ENCODE results near the gene TTF2. TPM values are rescaled to one million over a fixed set of nuclear protein-coding genes. Genes with fewer than 3 reads are reported as not detected.
"Not testable (repeated sequence)": the region's sequence is repeated elsewhere in the genome, so short reads cannot be mapped to it uniquely, and the experiment has no call there.

The TTF2 gene
- total RNA-seq, 1 donor from 2014 or later: 11.1 TPM

DNA sequence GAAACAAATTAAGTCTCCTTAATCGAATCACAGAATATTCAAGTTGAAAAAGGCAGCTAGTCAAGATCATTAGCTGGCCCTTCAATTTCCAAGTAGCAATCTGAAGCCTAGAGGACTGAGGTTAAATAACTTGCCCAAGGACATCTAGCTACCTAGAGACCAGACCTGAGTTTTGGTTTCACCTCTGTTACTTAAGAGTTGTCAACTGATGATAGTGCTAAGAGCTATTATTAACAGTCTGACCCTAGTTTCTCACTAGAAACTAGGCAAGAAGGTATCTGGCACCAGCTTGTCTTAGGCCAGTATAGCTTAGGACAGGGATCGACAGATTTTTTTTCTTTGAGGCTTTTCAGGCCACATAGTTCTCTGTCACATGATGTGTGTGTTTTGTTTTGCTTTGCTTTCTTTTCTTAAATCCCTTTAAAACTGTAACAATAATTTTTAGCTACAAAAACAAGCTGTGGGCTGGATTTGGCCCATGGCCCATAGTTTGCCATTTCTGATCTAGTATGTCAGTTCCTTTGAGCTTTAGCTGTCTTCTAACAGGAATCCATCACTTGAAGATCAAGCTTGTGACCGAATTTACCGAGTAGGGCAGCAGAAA, 38.3 kb downstream of the TTF2 start:
- Mint-ChIP-seq H3K9me3 (ENCODE audit: unreplicated experiment) (no peaks in the 10 kb centered on the region), H3K4me1 (ENCODE audit: unreplicated experiment) (no peaks in the 10 kb centered on the region)

DNA sequence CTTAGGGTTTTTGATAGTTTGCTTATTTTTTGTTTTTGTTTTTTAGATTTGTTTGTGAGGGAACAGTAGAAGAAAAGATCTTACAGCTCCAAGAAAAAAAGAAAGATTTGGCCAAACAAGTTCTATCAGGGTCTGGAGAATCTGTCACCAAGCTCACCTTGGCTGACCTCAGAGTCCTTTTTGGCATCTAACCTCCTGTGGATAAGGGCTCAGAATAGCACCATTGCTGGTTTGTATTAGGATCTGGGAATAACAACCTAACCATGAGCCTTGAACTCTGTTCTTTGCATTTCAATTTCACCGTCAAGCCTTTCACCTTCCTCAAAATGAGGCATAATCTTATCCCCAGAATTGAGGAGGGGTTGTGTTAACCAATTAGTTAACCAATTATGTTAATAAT, 41.2 kb downstream of the TTF2 start:
- H3K27me3 Mint-ChIP-seq (ENCODE audit: unreplicated experiment): no peaks in the 10 kb centered on the region
- no peaks in the 10 kb centered on the region for H3K4me1 Mint-ChIP-seq (ENCODE audit: unreplicated experiment)
- no peak for DNase-seq (ENCODE audit: low spot score)
- TF ChIP-seq, protein P1, sequence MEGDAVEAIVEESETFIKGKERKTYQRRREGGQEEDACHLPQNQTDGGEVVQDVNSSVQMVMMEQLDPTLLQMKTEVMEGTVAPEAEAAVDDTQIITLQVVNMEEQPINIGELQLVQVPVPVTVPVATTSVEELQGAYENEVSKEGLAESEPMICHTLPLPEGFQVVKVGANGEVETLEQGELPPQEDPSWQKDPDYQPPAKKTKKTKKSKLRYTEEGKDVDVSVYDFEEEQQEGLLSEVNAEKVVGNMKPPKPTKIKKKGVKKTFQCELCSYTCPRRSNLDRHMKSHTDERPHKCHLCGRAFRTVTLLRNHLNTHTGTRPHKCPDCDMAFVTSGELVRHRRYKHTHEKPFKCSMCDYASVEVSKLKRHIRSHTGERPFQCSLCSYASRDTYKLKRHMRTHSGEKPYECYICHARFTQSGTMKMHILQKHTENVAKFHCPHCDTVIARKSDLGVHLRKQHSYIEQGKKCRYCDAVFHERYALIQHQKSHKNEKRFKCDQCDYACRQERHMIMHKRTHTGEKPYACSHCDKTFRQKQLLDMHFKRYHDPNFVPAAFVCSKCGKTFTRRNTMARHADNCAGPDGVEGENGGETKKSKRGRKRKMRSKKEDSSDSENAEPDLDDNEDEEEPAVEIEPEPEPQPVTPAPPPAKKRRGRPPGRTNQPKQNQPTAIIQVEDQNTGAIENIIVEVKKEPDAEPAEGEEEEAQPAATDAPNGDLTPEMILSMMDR (IDR thresholded peaks at IDR 0.05; ENCODE audit: unreplicated experiment): no peak
- no peak overlapping the region for H3K27ac Mint-ChIP-seq (ENCODE audit: unreplicated experiment)
- H3K9me3 Mint-ChIP-seq (ENCODE audit: unreplicated experiment): no peaks in the 10 kb centered on the region
- H3K36me3 Mint-ChIP-seq (ENCODE audit: low read depth, unreplicated experiment): no peaks in the 10 kb centered on the region
- no peak overlapping the region for H3K4me3 Mint-ChIP-seq (ENCODE audit: unreplicated experiment)

More for the DNA sequence above, 38.3 kb downstream of the TTF2 start:
- no peak overlapping the region for H3K4me3 Mint-ChIP-seq (ENCODE audit: unreplicated experiment)
- H3K36me3 Mint-ChIP-seq (ENCODE audit: low read depth, unreplicated experiment): no peaks in the 10 kb centered on the region
- H3K27me3 Mint-ChIP-seq (ENCODE audit: unreplicated experiment): no peaks in the 10 kb centered on the region
- TF ChIP-seq, protein P1 (IDR thresholded peaks at IDR 0.05; ENCODE audit: unreplicated experiment): no peak
- DNase-seq (ENCODE audit: low spot score): no peak
- H3K27ac Mint-ChIP-seq (ENCODE audit: unreplicated experiment): no peak overlapping the region

DNA sequence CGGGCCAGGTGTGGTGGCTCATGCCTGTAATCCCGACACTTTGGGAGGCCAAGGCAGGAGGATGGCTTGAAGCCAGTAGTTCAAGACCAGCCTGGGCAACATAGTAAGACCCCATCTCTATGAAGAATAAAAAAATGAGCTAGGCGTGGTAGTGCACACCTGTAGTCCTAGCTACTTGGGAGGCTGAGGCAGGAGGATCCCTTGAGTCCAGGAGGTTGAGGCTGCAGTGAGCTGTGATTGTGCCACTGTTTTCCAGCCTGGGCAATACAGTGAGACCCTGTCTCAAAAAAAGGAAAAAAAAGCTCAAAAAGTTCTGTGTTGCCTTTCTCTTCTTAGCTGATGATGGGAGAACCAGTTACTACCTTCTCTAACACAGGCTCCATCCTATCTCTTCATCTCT, 41.7 kb downstream of the TTF2 start:
- H3K36me3 Mint-ChIP-seq (ENCODE audit: low read depth, unreplicated experiment); H3K27me3 Mint-ChIP-seq (ENCODE audit: unreplicated experiment); DNase-seq (ENCODE audit: low spot score); H3K9me3 Mint-ChIP-seq (ENCODE audit: unreplicated experiment); H3K27ac Mint-ChIP-seq (ENCODE audit: unreplicated experiment); H3K4me3 Mint-ChIP-seq (ENCODE audit: unreplicated experiment); H3K4me1 Mint-ChIP-seq (ENCODE audit: unreplicated experiment): not testable (repeated sequence)

DNA sequence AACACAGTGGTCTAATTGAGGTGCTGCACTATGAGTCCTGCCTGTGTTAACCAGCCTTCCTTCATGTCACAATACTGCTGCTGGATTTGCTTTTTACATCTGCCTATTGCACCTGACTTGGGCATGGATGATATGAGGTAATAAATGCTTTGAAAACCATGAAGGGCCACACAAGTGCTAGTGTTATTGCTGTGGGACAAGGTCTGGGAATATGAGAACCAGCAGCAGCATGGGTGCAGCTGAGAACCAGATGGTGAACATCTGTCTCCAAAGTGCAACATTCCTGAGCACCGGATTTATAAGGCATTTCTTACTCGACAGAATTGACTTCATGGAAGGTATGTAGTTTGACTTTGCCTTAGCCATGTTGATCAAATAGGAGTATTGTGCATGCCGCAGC, 44.9 kb downstream of the TTF2 start:
- TF ChIP-seq, protein P1 (IDR thresholded peaks at IDR 0.05; ENCODE audit: unreplicated experiment): no peak
- H3K27ac Mint-ChIP-seq (ENCODE audit: unreplicated experiment): no peak overlapping the region
- no peak for DNase-seq (ENCODE audit: low spot score)
- no peaks in the 10 kb centered on the region for H3K4me1 Mint-ChIP-seq (ENCODE audit: unreplicated experiment)
- H3K4me3 Mint-ChIP-seq (ENCODE audit: unreplicated experiment): no peak overlapping the region
- H3K9me3 Mint-ChIP-seq (ENCODE audit: unreplicated experiment): no peaks in the 10 kb centered on the region
- no peaks in the 10 kb centered on the region for H3K27me3 Mint-ChIP-seq (ENCODE audit: unreplicated experiment)
- no peaks in the 10 kb centered on the region for H3K36me3 Mint-ChIP-seq (ENCODE audit: low read depth, unreplicated experiment)

DNA sequence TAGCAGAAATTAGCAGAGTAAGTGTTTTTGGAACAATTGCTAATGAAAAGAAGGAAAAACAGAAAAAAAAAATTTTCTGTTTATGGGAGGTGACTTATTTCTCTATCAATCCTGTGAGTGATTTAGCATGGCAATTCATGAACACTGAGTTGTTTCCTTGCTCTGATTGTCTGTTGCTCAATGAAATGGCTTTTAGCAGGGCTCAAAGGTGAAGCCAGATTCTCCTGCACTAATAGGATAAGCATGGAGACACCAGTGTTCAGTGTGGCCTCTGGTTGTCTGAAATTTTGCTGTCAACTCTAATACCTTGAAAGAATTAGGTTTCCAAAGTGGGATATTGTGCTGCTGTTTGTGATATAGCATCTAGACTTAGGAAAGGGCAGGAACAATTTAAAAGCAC, 45.6 kb downstream of the TTF2 start:
- Mint-ChIP-seq H3K27me3 (ENCODE audit: unreplicated experiment) (no peaks in the 10 kb centered on the region), H3K4me1 (ENCODE audit: unreplicated experiment) (no peaks in the 10 kb centered on the region), H3K27ac (ENCODE audit: unreplicated experiment) (no peak overlapping the region), H3K4me3 (ENCODE audit: unreplicated experiment) (no peak overlapping the region), H3K9me3 (ENCODE audit: unreplicated experiment) (no peaks in the 10 kb centered on the region), H3K36me3 (ENCODE audit: low read depth, unreplicated experiment) (no peaks in the 10 kb centered on the region)
- TF ChIP-seq, protein P1 (IDR thresholded peaks at IDR 0.05; ENCODE audit: unreplicated experiment): no peak
- DNase-seq (ENCODE audit: low spot score): no peak

All from endothelial cell (in vitro differentiated cells).